Stimulated activated CD4-positive, alpha-beta T cell treated with anti-CD3 and anti-CD28 coated beads, Interleukin-1b, Interleukin-23, amount 100 ng/mL, for 4 hours (primary cell): ENCODE measurements around the gene HSPB1.
A peak's percentile ranks its signal among the peaks of the same experiment; 100 is the strongest.
"Not testable (repeated sequence)": the region's sequence is repeated elsewhere in the genome, so short reads cannot be mapped to it uniquely, and the experiment has no call there.

Experiments
- DNase-seq, 2 donors: peaks; one replicate each; pipeline ENCODE4 v3.0.0-alpha.2; 2020; ENCODE audit warnings: low read depth in 2 of 2

Gene HSPB1

GRCh38 chr7:76281706-76282343, 20.6 kb upstream of the HSPB1 start:
- no peak for DNase-seq

- peak in 1 of 2 donors; percentile 14 for DNase-seq
Observed at GRCh38 chr7:76282344-76283253, 19.9 kb upstream of the HSPB1 start.

- no peak for DNase-seq
Observed at GRCh38 chr7:76283254-76284159, 19.0 kb upstream of the HSPB1 start.

DNA sequence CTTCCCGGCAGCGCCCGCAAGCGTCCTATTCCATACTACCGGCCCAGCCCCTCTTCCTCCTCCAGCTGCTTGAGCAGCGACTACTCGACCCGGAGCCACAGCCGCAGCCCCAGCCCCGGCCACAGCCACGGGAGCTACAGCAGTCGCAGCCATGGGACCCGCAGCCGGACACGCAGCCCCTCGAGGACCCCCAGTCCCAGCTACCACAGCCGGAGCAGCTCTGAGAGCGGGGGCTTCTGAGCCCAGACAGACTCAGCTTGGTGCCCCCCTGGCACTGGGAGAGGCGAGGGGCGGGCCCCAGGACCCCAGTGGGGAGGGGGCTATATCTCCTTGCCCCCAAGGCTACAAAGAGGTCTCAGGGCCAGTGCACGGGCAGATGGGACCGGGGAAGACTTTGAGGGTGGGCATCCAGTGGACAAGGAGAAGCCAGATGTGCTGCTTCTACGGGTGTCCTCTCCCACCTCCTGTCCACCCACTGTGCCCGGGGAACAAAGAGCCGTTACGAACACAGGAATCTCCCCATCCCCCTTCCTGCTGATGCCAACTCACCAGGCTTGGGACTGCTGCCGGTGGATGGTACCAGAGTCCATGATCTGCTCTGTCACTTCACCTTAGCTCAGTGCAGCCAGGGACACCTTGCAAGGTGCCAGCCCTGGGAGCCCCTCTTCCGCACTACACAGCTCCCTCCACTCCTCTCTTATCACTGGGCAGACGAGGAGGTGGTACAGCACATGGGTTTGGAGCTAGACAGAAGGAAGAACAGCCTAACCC, 16.7 kb upstream of the HSPB1 start:
- no peak for DNase-seq

DNA sequence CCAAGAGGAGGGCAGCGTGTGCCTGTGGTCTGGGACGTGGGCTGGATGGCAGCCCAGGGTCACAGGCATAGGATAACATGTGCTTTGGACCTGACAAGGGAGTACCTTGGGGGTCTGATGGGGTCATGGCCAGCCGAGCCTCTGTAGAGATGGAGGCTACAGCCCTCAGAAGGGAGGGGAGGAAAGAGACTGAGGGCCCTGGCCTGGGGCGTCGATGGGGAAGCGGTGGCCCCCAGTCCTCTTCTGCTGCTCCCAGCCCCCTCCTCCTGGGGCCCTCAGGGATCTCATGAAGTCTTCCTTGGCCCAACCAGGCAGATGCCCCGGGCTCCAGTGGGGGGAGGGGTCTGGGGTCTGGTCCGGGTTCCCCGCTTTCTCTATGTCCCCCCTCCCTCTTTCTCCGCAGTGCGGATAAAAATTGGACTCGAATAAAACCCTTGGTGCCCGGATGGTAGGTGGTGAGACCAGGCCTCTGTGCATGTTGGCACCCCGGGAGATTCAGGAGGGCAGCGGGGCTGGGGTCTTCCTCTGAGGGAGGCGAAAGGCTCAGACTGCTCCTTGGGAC, 15.6 kb upstream of the HSPB1 start:
- DNase-seq, result no peak

DNA sequence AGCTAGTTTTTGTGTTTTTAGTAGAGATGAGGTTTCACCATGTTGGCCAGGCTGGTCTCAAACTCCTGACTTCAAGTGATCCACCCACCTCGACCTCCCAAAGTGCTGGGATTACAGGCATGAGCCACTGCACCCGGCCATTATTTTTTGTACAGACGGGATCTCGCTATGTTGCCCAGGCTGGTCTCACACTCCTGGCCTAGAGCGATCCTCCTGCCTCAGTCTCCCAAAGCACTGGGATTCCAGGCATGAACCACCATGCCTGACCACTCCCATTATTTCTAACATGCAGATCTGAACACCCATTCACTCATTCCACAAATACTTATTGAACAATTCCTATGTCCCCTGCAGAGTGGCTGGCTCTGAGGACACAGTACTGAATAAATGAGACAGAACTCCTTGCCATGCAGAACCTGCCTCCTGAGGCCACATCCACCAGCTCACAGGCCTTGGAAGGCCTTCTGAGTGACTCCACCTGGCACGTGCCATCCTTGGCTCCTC, 11.6 kb upstream of the HSPB1 start:
- DNase-seq, result not testable (repeated sequence)

- peak; percentile 77 to 93 for DNase-seq
Observed at GRCh38 chr7:76291351-76292212, 10.9 kb upstream of the HSPB1 start.

- no peak for DNase-seq
Observed at GRCh38 chr7:76292213-76292573, 10.3 kb upstream of the HSPB1 start.

DNA sequence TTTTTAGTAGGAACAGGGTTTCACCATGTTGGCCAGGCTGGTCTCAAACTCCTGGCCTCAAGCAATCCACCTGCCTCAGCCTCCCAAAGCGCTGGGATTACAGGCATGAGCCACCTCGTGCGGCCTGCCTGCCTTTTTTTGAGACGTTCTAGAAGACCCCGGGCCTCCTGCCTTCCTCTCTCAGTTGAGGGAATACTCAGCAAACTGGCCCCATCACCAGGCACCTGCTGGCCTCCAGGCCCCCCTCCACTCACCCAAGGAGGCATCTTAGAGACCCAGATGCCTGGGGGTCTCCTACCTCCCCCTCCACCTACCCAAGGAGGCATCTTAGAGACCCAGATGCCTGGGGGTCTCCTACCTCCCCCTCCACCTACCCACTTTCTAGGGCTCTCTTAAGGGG, 9.6 kb upstream of the HSPB1 start:
- not testable (repeated sequence) for DNase-seq

DNA sequence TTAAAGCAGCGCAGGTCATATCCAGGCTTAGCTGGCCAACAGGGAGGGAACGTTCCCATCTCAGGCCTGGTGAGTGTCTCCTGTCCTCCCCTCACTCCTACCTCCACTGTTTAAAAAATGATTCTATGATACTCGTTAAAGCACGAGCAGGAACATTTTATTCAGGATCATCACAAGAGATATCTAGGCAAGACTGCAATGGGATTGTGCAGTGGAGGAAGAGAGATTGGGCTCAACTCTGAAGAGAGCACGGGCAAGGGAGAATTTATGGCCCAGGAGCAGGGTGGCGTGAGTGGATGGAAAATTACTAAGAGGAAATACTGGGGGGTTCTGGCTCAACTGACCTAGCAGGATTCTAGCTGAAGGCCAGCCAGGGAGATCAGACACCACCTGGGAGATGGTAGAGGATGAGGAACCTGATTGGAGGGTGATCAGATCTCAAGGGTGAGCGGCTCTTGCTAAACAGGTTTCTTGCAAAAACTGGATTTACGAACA, 9.0 kb upstream of the HSPB1 start:
- no peak for DNase-seq

DNA sequence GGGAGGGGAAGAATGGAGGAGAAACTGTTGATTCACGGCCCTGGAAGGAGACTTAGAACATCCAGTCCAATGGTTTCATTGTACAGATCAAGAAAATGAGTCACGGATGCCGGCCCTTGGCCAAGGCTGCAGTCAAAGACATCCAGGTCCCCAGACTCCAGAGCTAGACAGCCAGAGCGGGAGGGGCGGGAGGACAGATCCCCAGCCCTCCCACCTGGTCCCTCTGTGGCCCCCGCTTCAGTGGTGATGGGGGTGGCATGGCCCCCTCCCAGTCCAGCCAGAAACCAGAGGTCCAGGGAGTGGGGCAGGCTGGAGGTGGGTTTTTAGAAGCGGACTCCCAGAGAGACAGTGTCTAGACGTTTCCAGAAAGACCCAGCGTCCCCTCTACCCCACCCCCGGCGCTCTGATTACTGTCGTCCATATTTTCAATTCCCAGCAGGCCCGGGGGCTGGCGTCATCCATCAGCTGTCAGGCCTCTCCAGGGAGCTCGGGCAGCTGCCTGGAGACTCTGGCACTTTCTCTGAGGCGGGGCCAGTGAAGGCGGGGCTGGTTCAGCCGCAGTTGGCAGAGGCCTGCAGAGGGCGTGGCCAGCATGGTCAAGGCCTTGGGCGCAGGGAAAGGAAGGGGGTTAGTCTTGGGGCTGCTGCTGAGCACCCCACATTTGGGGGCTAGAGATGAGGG, 8.0 kb upstream of the HSPB1 start:
- DNase-seq, result no peak

- no peak for DNase-seq
Observed at GRCh38 chr7:76296743-76297740, 5.4 kb upstream of the HSPB1 start.

DNA sequence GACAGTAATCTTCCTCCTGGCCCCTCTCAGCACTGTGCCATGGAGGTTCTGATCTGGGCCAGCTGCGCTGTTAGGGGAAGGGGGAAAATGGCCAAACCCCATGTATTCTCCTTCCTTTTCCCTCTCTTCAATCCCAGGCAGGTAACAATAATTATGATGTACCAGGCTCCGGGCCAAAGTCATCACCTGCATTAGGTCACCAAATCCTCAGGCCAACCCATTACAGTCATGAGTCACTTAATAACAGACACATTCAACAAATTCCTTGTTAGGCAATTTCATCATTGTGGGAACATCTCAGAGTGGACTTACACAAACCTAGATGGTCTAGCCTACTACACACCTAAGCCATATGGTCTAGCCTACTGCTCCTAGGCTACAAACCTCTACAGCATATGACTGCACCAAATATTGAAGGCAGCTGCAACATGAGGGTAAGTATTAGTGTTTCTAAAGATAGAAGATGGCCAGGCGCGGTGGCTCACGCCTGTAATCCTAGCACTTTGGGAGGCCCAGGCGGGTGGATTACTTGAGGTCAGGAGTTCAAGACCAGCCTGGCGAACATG, 2.2 kb upstream of the HSPB1 start:
- DNase-seq, result no peak

- DNase-seq, result no peak
Observed at GRCh38 chr7:76301000-76301399, 1.5 kb upstream of the HSPB1 start.

GRCh38 chr7:76303202-76304147, 1.0 kb downstream of the HSPB1 start:
- peak; percentile 78 to 82 for DNase-seq

- no peak for DNase-seq
Observed at GRCh38 chr7:76304888-76305375, 2.5 kb downstream of the HSPB1 start.
